Peyer's patch (tissue), 4 donors: ENCODE results near the gene WDR1.

Experiments used
- POLR2A ChIP-seq, 2 donors: fragments of 450-650 bp; IDR thresholded peaks; one replicate each; pipeline ENCODE4 v1.5.1; 2017; ENCODE audit warnings: antibody characterized with exemption in 2 of 2, mild to moderate bottlenecking in 2 of 2, moderate library complexity in 2 of 2
- TF ChIP-seq, protein P1 (sequence below), 6 experiments: fragments of 450-650 bp in 4 of 6; fragments of 200-600 bp in 2 of 6; sonication (generic) in 1 of 6; IDR thresholded peaks; one replicate each; pipeline ENCODE4 v1.5.1; 2017 to 2019; ENCODE audit warnings: antibody characterized with exemption in 6 of 6, mild to moderate bottlenecking in 3 of 6, moderate library complexity in 1 of 6

DNA sequence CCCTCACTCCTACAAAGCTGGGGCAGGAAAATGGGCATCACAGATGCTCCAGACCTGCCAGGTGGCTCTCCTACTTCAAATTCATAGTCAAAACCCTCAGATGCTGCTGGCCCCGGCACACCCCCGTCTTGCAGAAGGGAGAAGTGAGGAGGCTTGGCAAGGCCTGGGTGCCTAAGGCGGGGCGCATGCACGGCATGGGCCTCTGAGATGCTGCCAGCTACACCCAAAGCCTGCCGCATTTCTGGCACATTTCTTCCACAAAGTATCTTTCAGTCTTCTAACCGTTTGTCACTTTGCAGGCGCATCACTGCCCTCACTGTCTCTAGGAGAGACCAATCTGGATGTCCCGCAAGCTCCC lies 19.6 kb downstream of the WDR1 start:
- TF ChIP-seq POLR2A (IDR thresholded peaks at IDR 0.05): no peak
- TF ChIP-seq, protein P1, sequence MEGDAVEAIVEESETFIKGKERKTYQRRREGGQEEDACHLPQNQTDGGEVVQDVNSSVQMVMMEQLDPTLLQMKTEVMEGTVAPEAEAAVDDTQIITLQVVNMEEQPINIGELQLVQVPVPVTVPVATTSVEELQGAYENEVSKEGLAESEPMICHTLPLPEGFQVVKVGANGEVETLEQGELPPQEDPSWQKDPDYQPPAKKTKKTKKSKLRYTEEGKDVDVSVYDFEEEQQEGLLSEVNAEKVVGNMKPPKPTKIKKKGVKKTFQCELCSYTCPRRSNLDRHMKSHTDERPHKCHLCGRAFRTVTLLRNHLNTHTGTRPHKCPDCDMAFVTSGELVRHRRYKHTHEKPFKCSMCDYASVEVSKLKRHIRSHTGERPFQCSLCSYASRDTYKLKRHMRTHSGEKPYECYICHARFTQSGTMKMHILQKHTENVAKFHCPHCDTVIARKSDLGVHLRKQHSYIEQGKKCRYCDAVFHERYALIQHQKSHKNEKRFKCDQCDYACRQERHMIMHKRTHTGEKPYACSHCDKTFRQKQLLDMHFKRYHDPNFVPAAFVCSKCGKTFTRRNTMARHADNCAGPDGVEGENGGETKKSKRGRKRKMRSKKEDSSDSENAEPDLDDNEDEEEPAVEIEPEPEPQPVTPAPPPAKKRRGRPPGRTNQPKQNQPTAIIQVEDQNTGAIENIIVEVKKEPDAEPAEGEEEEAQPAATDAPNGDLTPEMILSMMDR (IDR thresholded peaks at IDR 0.05): no peak
